Measurements from ENCODE around the gene KCNAB2. TPM values are rescaled to one million over a fixed set of nuclear protein-coding genes. Genes with fewer than 3 reads are reported as not detected.
"Not testable (repeated sequence)": the region's sequence is repeated elsewhere in the genome, so short reads cannot be mapped to it uniquely, and the experiment has no call there.

Gene KCNAB2
- total RNA-seq, 1 donor from 2014 or later = 21.0 TPM

GRCh38 chr1:6008696-6009095 lies 37.0 kb upstream of the KCNAB2 start:
- intact Hi-C loops (cut with DNase I) = no loop called here
- DNase-seq (ENCODE audit: missing footprints) (peak; percentile 6), ATAC-seq (no peak)

GRCh38 chr1:6009120-6010040 lies 36.3 kb upstream of the KCNAB2 start:
- intact Hi-C loops (cut with DNase I) = no loop called here
- DNase-seq (ENCODE audit: missing footprints) (peak; percentile 37), ATAC-seq (no peak)

- peak; percentile 27 for DNase-seq (ENCODE audit: missing footprints)
- no peak for ATAC-seq
- intact Hi-C loops (cut with DNase I) = no loop called here
Measured at GRCh38 chr1:6010554-6010953, 35.1 kb upstream of the KCNAB2 start.

GRCh38 chr1:6011161-6011945 lies 34.3 kb upstream of the KCNAB2 start:
- peak; percentile 52 for DNase-seq (ENCODE audit: missing footprints)
- intact Hi-C loops (cut with DNase I) = no loop called here
- no peak for ATAC-seq

GRCh38 chr1:6011946-6012258 lies 33.8 kb upstream of the KCNAB2 start:
- intact Hi-C loops (cut with DNase I) = no loop called here
- ATAC-seq (no peak), DNase-seq (ENCODE audit: missing footprints) (peak; percentile 1)

- DNase-seq (ENCODE audit: missing footprints) = peak; percentile 45
- peak; percentile 45 for ATAC-seq
Measured at GRCh38 chr1:6012529-6013318, 33.0 kb upstream of the KCNAB2 start.

GRCh38 chr1:6013491-6013890 lies 32.2 kb upstream of the KCNAB2 start:
- intact Hi-C loops (cut with DNase I) = loop anchor here (1.0 kb wide), 1 partner anchor 10 kb away; no protein-coding TSS in a partner anchor
- DNase-seq (ENCODE audit: missing footprints) (no peak), ATAC-seq (no peak)

More at GRCh38 chr1:6012529-6013318, 33.0 kb upstream of the KCNAB2 start:
- intact Hi-C loops (cut with DNase I) = loop anchor here (1.0 kb wide), 1 partner anchor 9 kb away; no protein-coding TSS in a partner anchor

- intact Hi-C loops (cut with DNase I) = no loop called here
- ATAC-seq (peak; percentile 80), DNase-seq (ENCODE audit: missing footprints) (peak; percentile 77)
Measured at GRCh38 chr1:6014130-6014999, 31.3 kb upstream of the KCNAB2 start.

- intact Hi-C loops (cut with DNase I) = no loop called here
- DNase-seq (ENCODE audit: missing footprints) (peak; percentile 55), ATAC-seq (no peak)
Measured at GRCh38 chr1:6016191-6016865, 29.4 kb upstream of the KCNAB2 start.

- ATAC-seq; intact Hi-C loops (cut with DNase I): not testable (repeated sequence)
- DNase-seq (ENCODE audit: missing footprints) = peak; percentile 1
Measured at GRCh38 chr1:6017654-6018053, 28.0 kb upstream of the KCNAB2 start.

- intact Hi-C loops (cut with DNase I) = no loop called here
- DNase-seq (ENCODE audit: missing footprints) (peak; percentile 65), ATAC-seq (no peak)
Measured at GRCh38 chr1:6019166-6019845, 26.4 kb upstream of the KCNAB2 start.

- DNase-seq (ENCODE audit: missing footprints) (no peak), ATAC-seq (no peak)
- intact Hi-C loops (cut with DNase I) = no loop called here
Measured at GRCh38 chr1:6022193-6022592, 23.5 kb upstream of the KCNAB2 start.

- ATAC-seq = no peak
- no peak for DNase-seq (ENCODE audit: missing footprints)
- intact Hi-C loops (cut with DNase I) = no loop called here
Measured at GRCh38 chr1:6023346-6023745, 22.3 kb upstream of the KCNAB2 start.

- intact Hi-C loops (cut with DNase I) = no loop called here
- peak; percentile 20 for DNase-seq (ENCODE audit: missing footprints)
- no peak for ATAC-seq
Measured at GRCh38 chr1:6024376-6024775, 21.3 kb upstream of the KCNAB2 start.

GRCh38 chr1:6025269-6026094 lies 20.2 kb upstream of the KCNAB2 start:
- DNase-seq (ENCODE audit: missing footprints) (peak; percentile 61), ATAC-seq (peak; percentile 6)
- intact Hi-C loops (cut with DNase I) = no loop called here

GRCh38 chr1:6026095-6026809 lies 19.4 kb upstream of the KCNAB2 start:
- peak; percentile 91 for ATAC-seq
- intact Hi-C loops (cut with DNase I) = no loop called here
- DNase-seq (ENCODE audit: missing footprints) = peak; percentile 96

All from Right ventricle myocardium inferior (tissue), 1 donor.